ENCODE measurements around the gene TMEM229B. TPM values are rescaled to one million over a fixed set of nuclear protein-coding genes. Genes with fewer than 3 reads are reported as not detected.

TMEM229B gene
- total and polyA plus RNA-seq, 2 donors (not counting 1 experiment from before 2014, with no cell fraction given): 0.68 to 0.99 TPM

GRCh38 chr14:67491285-67491684, 2.8 kb upstream of the TMEM229B start:
- no peak overlapping the region for H3K4me2 ChIP-seq (ENCODE audit: extremely low read depth, insufficient read depth, low read length)
- H3K27me3 ChIP-seq (ENCODE audit: control insufficient read depth, insufficient read depth, low read length): no peaks in the 10 kb centered on the region
- no peak overlapping the region for H3K4me3 ChIP-seq (replicated peaks in 1 of 4; ENCODE audit: control extremely low read depth in 1 of 4, insufficient read depth in 1 of 4, low read depth in 3 of 4, low read length in 4 of 4)
- no peak for DNase-seq (ENCODE audit: low read depth in 2 of 2)
- H2AFZ ChIP-seq (ENCODE audit: low read length): no peak overlapping the region
- H3K27ac ChIP-seq (ENCODE audit: insufficient read depth, low read length): no peak overlapping the region
- no peaks in the 10 kb centered on the region for H3K79me2 ChIP-seq (ENCODE audit: control insufficient read depth, insufficient read depth, low read length)
- no peak for TF ChIP-seq CTCF (conservative IDR thresholded peaks at IDR 0.05 in 1 of 2, IDR thresholded peaks at IDR 0.05 in 1 of 2; ENCODE audit: low read depth in 1 of 2, low read length in 2 of 2)
- no peak for TF ChIP-seq EZH2 (IDR thresholded peaks at IDR 0.05; ENCODE audit: low read length, missing control alignments)
- H3K36me3 ChIP-seq (ENCODE audit: control insufficient read depth, insufficient read depth, low read length): no peaks in the 10 kb centered on the region
- H3K9me3 ChIP-seq (ENCODE audit: control insufficient read depth, insufficient read depth, low read depth, low read length): no peaks in the 10 kb centered on the region
- H3K4me1 ChIP-seq (ENCODE audit: control insufficient read depth, extremely low read depth, insufficient read depth, low read length): no peaks in the 10 kb centered on the region
- no peaks in the 10 kb centered on the region for H4K20me1 ChIP-seq (ENCODE audit: control insufficient read depth, extremely low read depth, insufficient read depth, low read length)
- no peak overlapping the region for H3K9ac ChIP-seq (ENCODE audit: insufficient read depth, low read length)

- Histone ChIP-seq H3K9ac (ENCODE audit: insufficient read depth, low read length) (no peak overlapping the region), H3K79me2 (ENCODE audit: control insufficient read depth, insufficient read depth, low read length) (no peaks in the 10 kb centered on the region), H3K9me3 (ENCODE audit: control insufficient read depth, insufficient read depth, low read depth, low read length) (no peaks in the 10 kb centered on the region), H3K27me3 (ENCODE audit: control insufficient read depth, insufficient read depth, low read length) (no peaks in the 10 kb centered on the region), H3K27ac (ENCODE audit: insufficient read depth, low read length) (no peak overlapping the region), H3K4me2 (ENCODE audit: extremely low read depth, insufficient read depth, low read length) (no peak overlapping the region), H3K36me3 (ENCODE audit: control insufficient read depth, insufficient read depth, low read length) (no peaks in the 10 kb centered on the region), H3K4me3 (replicated peaks in 1 of 4; ENCODE audit: control extremely low read depth in 1 of 4, insufficient read depth in 1 of 4, low read depth in 3 of 4, low read length in 4 of 4) (no peak overlapping the region), H2AFZ (ENCODE audit: low read length) (no peak overlapping the region), H4K20me1 (ENCODE audit: control insufficient read depth, extremely low read depth, insufficient read depth, low read length) (no peaks in the 10 kb centered on the region), H3K4me1 (ENCODE audit: control insufficient read depth, extremely low read depth, insufficient read depth, low read length) (no peaks in the 10 kb centered on the region)
- DNase-seq (ENCODE audit: low read depth in 2 of 2): no peak
- TF ChIP-seq CTCF (conservative IDR thresholded peaks at IDR 0.05 in 1 of 2, IDR thresholded peaks at IDR 0.05 in 1 of 2; ENCODE audit: low read depth in 1 of 2, low read length in 2 of 2): no peak
- TF ChIP-seq EZH2 (IDR thresholded peaks at IDR 0.05; ENCODE audit: low read length, missing control alignments): no peak
These were observed 1.7 kb upstream of the TMEM229B start for GRCh38 chr14:67490196-67490595.

DNA sequence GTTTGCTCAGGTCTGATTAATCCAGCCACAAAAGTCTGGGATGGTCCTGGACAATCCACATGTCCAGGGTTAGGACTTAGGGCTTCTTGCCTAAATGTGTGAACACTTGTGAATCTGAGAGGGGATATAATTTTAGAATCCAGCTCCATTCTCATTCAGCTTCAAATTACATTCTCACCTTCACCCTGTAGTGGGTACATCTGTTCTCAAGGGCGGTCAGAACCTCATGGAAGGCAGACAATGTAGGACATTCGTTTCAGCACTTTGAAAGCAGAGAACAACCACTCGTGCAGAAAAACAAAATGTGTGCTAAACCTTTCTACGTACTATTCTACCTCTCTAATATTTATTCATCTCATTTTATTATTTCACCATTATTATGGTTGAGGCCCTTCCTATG, 1.2 kb downstream of the TMEM229B start:
- no peak for DNase-seq (ENCODE audit: low read depth in 2 of 2)
- no peaks in the 10 kb centered on the region for H3K27me3 ChIP-seq (ENCODE audit: control insufficient read depth, insufficient read depth, low read length)
- no peak overlapping the region for H2AFZ ChIP-seq (ENCODE audit: low read length)
- H3K9me3 ChIP-seq (ENCODE audit: control insufficient read depth, insufficient read depth, low read depth, low read length): no peaks in the 10 kb centered on the region
- no peaks in the 10 kb centered on the region for H3K79me2 ChIP-seq (ENCODE audit: control insufficient read depth, insufficient read depth, low read length)
- no peaks in the 10 kb centered on the region for H4K20me1 ChIP-seq (ENCODE audit: control insufficient read depth, extremely low read depth, insufficient read depth, low read length)
- H3K4me1 ChIP-seq (ENCODE audit: control insufficient read depth, extremely low read depth, insufficient read depth, low read length): no peaks in the 10 kb centered on the region
- no peak overlapping the region for H3K4me2 ChIP-seq (ENCODE audit: extremely low read depth, insufficient read depth, low read length)
- H3K36me3 ChIP-seq (ENCODE audit: control insufficient read depth, insufficient read depth, low read length): no peaks in the 10 kb centered on the region
- no peak overlapping the region for H3K4me3 ChIP-seq (replicated peaks in 1 of 4; ENCODE audit: control extremely low read depth in 1 of 4, insufficient read depth in 1 of 4, low read depth in 3 of 4, low read length in 4 of 4)
- H3K9ac ChIP-seq (ENCODE audit: insufficient read depth, low read length): no peak overlapping the region
- no peak overlapping the region for H3K27ac ChIP-seq (ENCODE audit: insufficient read depth, low read length)
- TF ChIP-seq EZH2 (IDR thresholded peaks at IDR 0.05; ENCODE audit: low read length, missing control alignments) (no peak), CTCF (conservative IDR thresholded peaks at IDR 0.05 in 1 of 2, IDR thresholded peaks at IDR 0.05 in 1 of 2; ENCODE audit: low read depth in 1 of 2, low read length in 2 of 2) (no peak)

Data from fibroblast of lung (primary cell).